ENCODE results near the gene BRF1. TPM values are rescaled to one million over a fixed set of nuclear protein-coding genes. Genes with fewer than 3 reads are reported as not detected.

Gene BRF1
- total and polyA plus RNA-seq, 2 of the 13 experiments (the other 11 are each of a cell fraction or from before 2014, with no cell fraction given), result 5.1 to 11.0 TPM

- H2AFZ ChIP-seq (ENCODE audit: low read length), result no peak overlapping the region
- WGBS (ENCODE audit: low lambda C conversion rate), result 31% methylated on average over 2 of the region's 13 CpGs
- H3K36me3 ChIP-seq (replicated peaks in 1 of 2; ENCODE audit: control insufficient read depth in 1 of 2, insufficient read depth in 2 of 2, low read length in 2 of 2), result peaks cover 0 to 2% of the 10 kb centered on the region in 2 experiments; a peak in 1 of 5 replicates
- H3K9me3 ChIP-seq (ENCODE audit: low read length), result no peaks in the 10 kb centered on the region
- H4K20me1 ChIP-seq (ENCODE audit: insufficient read depth, low read length), result no peaks in the 10 kb centered on the region; the same call in 1 of the 2 replicates
- H3K9ac ChIP-seq (ENCODE audit: insufficient read depth, low read depth, low read length), result no peak overlapping the region
- ChIA-PET CTCF (ENCODE audit: low intra/inter-chr PET ratio, low total read pairs) (no interaction called here), POLR2A (no interaction called here)
- no peak overlapping the region for H3K4me2 ChIP-seq (ENCODE audit: low read depth, low read length)
- FAIRE-seq (no peak), ATAC-seq (peak; percentile 59), DNase-seq (ENCODE audit: low spot score) (no peak)
- intact Hi-C loops (cut with micrococcal nuclease; ENCODE audit: unreplicated experiment), result no loop called here
- H3K79me2 ChIP-seq (ENCODE audit: insufficient read depth, low read length), result no peaks in the 10 kb centered on the region
- no peak overlapping the region for H3K4me3 ChIP-seq (replicated peaks in 1 of 3; ENCODE audit: insufficient read depth in 1 of 3, low read depth in 2 of 3, low read length in 3 of 3)
- no TSS peak for BruUV-seq (replicated peaks)
- in situ Hi-C loops (cut with HindIII; ENCODE audit: extremely low pct_ligation_motif_present, low pct_unique_long_range_greater_than_20kb), result no loop called here
- H3K27ac ChIP-seq (ENCODE audit: extremely low read length, insufficient read depth, low read length), result no peak overlapping the region
- H3K27me3 ChIP-seq (ENCODE audit: control insufficient read depth in 1 of 2, insufficient read depth in 2 of 2, low read length in 2 of 2), result peaks cover 0 to 3% of the 10 kb centered on the region in 2 experiments; a peak in 3 of 5 replicates
- H3K4me1 ChIP-seq (ENCODE audit: insufficient read depth, low read length), result peaks cover 7% of the 10 kb centered on the region; the same call in 1 of the 2 replicates
- TF ChIP-seq ZNF142 (CRISPR knock-in tag; IDR thresholded peaks at IDR 0.05) (no peak), AKAP8 (CRISPR knock-in tag; IDR thresholded peaks at IDR 0.05) (peak; percentile 81; the same call in 1 of the 2 replicates), AGO2 (optimal IDR thresholded peaks at IDR 0.05; ENCODE audit: low read depth, low read length) (peak; percentile 60), CTCF (CRISPR knock-in tag; IDR thresholded peaks at IDR 0.05) (peak; percentile 46), GABPB1 (CRISPR knock-in tag; IDR thresholded peaks at IDR 0.05) (0 out of 2 replicates have a peak, but pooled peaks have one; percentile 13), MXD1 (CRISPR knock-in tag; IDR thresholded peaks at IDR 0.05) (0 out of 2 replicates have a peak, but pooled peaks have one; percentile 29), ZNF772 (CRISPR knock-in tag; IDR thresholded peaks at IDR 0.05) (peak; percentile 40; the same call in 1 of the 2 replicates), ZNF768 (CRISPR knock-in tag; IDR thresholded peaks at IDR 0.05) (peak; percentile 47; the same call in 1 of the 2 replicates), KDM4B (CRISPR knock-in tag; IDR thresholded peaks at IDR 0.05) (no peak)
- TF ChIP-seq, protein P1, sequence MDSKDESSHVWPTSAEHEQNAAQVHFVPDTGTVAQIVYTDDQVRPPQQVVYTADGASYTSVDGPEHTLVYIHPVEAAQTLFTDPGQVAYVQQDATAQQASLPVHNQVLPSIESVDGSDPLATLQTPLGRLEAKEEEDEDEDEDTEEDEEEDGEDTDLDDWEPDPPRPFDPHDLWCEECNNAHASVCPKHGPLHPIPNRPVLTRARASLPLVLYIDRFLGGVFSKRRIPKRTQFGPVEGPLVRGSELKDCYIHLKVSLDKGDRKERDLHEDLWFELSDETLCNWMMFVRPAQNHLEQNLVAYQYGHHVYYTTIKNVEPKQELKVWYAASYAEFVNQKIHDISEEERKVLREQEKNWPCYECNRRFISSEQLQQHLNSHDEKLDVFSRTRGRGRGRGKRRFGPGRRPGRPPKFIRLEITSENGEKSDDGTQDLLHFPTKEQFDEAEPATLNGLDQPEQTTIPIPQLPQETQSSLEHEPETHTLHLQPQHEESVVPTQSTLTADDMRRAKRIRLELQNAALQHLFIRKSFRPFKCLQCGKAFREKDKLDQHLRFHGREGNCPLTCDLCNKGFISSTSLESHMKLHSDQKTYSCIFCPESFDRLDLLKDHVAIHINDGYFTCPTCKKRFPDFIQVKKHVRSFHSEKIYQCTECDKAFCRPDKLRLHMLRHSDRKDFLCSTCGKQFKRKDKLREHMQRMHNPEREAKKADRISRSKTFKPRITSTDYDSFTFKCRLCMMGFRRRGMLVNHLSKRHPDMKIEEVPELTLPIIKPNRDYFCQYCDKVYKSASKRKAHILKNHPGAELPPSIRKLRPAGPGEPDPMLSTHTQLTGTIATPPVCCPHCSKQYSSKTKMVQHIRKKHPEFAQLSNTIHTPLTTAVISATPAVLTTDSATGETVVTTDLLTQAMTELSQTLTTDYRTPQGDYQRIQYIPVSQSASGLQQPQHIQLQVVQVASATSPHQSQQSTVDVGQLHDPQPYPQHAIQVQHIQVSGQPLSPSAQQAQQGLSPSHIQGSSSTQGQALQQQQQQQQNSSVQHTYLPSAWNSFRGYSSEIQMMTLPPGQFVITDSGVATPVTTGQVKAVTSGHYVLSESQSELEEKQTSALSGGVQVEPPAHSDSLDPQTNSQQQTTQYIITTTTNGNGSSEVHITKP (CRISPR knock-in tag; IDR thresholded peaks at IDR 0.05; ENCODE audit: low read depth), result 0 out of 2 replicates have a peak, but pooled peaks have one; percentile 41
Measured at GRCh38 chr14:105207460-105207901, 93.3 kb downstream of the BRF1 start.

All from HepG2 (cell line).